WTC11 (cell line): Measurements from ENCODE around the gene ARHGDIG.

ENCODE experiments used
- TF ChIP-seq, protein P1 (sequence below): sonication (generic); formaldehyde crosslinking; IDR thresholded peaks from 2 replicates; pipeline ENCODE4 v1.8.1; 2023; ENCODE audit warnings: mild to moderate bottlenecking, missing genetic modification reagents
- TF ChIP-seq, protein P2 (sequence below): fragments of 200-600 bp; IDR thresholded peaks from 2 replicates; pipeline ENCODE4 v1.8.0; 2022; ENCODE audit warnings: antibody characterized with exemption
- TF ChIP-seq, protein P3 (sequence below): sonication (generic); formaldehyde crosslinking; IDR thresholded peaks from 2 replicates; pipeline ENCODE4 v1.8.1; 2023; ENCODE audit warnings: mild to moderate bottlenecking, missing genetic modification reagents, moderate library complexity

DNA sequence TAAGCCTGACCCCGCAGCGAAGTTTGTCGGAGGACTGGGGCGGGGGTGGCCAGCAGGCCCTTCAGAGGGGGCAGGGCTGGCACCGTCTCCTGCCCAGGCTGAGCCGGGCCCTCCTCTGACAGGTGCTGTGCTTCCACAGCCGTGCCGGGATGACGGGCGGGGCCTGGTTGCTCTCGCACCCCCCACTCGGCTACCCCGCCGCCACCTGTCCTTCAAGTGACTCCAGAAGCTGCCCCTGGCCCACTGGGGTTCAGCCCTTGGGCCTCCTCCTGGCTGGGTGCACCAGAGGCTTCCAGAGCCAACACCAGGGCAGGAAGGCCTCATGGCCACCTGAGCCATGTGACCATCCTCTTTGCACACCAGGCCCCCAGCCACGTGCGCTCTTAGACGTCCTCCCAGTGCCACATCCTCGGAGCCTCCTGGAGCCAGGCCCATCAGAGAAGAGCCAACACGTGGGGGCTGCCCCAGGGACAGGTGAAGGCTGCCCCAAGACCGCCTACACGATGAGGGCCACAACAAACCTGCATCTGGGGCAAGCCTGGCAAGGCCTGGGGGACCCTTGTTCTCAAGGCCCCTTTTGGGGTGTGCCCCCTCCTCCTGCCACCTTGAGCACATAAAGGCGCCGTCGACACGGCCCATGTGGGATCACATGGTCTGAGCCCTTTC, 9.8 kb downstream of the ARHGDIG start:
- TF ChIP-seq, protein P1, sequence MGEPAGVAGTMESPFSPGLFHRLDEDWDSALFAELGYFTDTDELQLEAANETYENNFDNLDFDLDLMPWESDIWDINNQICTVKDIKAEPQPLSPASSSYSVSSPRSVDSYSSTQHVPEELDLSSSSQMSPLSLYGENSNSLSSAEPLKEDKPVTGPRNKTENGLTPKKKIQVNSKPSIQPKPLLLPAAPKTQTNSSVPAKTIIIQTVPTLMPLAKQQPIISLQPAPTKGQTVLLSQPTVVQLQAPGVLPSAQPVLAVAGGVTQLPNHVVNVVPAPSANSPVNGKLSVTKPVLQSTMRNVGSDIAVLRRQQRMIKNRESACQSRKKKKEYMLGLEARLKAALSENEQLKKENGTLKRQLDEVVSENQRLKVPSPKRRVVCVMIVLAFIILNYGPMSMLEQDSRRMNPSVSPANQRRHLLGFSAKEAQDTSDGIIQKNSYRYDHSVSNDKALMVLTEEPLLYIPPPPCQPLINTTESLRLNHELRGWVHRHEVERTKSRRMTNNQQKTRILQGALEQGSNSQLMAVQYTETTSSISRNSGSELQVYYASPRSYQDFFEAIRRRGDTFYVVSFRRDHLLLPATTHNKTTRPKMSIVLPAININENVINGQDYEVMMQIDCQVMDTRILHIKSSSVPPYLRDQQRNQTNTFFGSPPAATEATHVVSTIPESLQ (CRISPR knock-in tag), result no peak
- TF ChIP-seq, protein P2, sequence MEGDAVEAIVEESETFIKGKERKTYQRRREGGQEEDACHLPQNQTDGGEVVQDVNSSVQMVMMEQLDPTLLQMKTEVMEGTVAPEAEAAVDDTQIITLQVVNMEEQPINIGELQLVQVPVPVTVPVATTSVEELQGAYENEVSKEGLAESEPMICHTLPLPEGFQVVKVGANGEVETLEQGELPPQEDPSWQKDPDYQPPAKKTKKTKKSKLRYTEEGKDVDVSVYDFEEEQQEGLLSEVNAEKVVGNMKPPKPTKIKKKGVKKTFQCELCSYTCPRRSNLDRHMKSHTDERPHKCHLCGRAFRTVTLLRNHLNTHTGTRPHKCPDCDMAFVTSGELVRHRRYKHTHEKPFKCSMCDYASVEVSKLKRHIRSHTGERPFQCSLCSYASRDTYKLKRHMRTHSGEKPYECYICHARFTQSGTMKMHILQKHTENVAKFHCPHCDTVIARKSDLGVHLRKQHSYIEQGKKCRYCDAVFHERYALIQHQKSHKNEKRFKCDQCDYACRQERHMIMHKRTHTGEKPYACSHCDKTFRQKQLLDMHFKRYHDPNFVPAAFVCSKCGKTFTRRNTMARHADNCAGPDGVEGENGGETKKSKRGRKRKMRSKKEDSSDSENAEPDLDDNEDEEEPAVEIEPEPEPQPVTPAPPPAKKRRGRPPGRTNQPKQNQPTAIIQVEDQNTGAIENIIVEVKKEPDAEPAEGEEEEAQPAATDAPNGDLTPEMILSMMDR, result no peak
- TF ChIP-seq, protein P3, sequence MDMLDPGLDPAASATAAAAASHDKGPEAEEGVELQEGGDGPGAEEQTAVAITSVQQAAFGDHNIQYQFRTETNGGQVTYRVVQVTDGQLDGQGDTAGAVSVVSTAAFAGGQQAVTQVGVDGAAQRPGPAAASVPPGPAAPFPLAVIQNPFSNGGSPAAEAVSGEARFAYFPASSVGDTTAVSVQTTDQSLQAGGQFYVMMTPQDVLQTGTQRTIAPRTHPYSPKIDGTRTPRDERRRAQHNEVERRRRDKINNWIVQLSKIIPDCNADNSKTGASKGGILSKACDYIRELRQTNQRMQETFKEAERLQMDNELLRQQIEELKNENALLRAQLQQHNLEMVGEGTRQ (CRISPR knock-in tag), result no peak
